SK-N-SH treated with all-trans-retinoic acid at 6 μM for 48 hours (cell line): ENCODE measurements around the gene LRMDA.

Experiments
- ATAC-seq: fragments of 200-7000 bp; cut with Tn5 transposase; 3 replicates; pipeline ENCODE4 v1.9.1; 2020; ENCODE audit warnings: mild to moderate bottlenecking, moderate library complexity
- ARNTL ChIP-seq: fragments of 450-650 bp; formaldehyde crosslinking; IDR thresholded peaks from 2 replicates; pipeline ENCODE4 v1.5.0; 2020; ENCODE audit warnings: low read depth, mild to moderate bottlenecking, moderate library complexity, borderline replicate concordance
- BACH2 ChIP-seq: fragments of 250-450 bp; sonication (Bioruptor Pico); IDR thresholded peaks from 2 replicates; pipeline ENCODE4 v1.9.0; 2021; ENCODE audit warnings: mild to moderate bottlenecking, borderline replicate concordance
- CSDC2 ChIP-seq: fragments of 250-450 bp; sonication (Bioruptor Pico); IDR thresholded peaks from 2 replicates; pipeline ENCODE4 v1.5.0; 2020; ENCODE audit warnings: mild to moderate bottlenecking, moderate library complexity
- ESRRG ChIP-seq: fragments of 250-450 bp; sonication (Bioruptor Pico); IDR thresholded peaks from 2 replicates; pipeline ENCODE4 v1.6.1; 2021; ENCODE audit warnings: mild to moderate bottlenecking
- GLIS3 ChIP-seq: fragments of 250-450 bp; sonication (Bioruptor Pico); IDR thresholded peaks from 2 replicates; pipeline ENCODE4 v1.5.0; 2020; ENCODE audit warnings: mild to moderate bottlenecking, moderate library complexity
- ISL1 ChIP-seq: fragments of 250-450 bp; sonication (Bioruptor Pico); IDR thresholded peaks from 2 replicates; pipeline ENCODE4 v2.1.2; 2022; ENCODE audit warnings: mild to moderate bottlenecking, moderate library complexity
- OSR1 ChIP-seq: fragments of 250-450 bp; sonication (Bioruptor Pico); IDR thresholded peaks from 2 replicates; pipeline ENCODE4 v1.8.0; 2022; ENCODE audit warnings: moderate library complexity, mild to moderate bottlenecking, inconsistent platforms
- PATZ1 ChIP-seq: fragments of 250-450 bp; sonication (Bioruptor Pico); IDR thresholded peaks from 2 replicates; pipeline ENCODE4 v1.8.0; 2020; ENCODE audit warnings: mild to moderate bottlenecking, moderate library complexity, borderline replicate concordance
- POU6F1 ChIP-seq: fragments of 250-450 bp; sonication (Bioruptor Pico); IDR thresholded peaks from 2 replicates; pipeline ENCODE4 v1.8.0; 2021; ENCODE audit warnings: low read depth, mild to moderate bottlenecking, moderate library complexity, borderline replicate concordance
- PPARA ChIP-seq: fragments of 250-450 bp; sonication (Bioruptor Pico); IDR thresholded peaks from 2 replicates; pipeline ENCODE4 v1.5.0; 2020; ENCODE audit warnings: mild to moderate bottlenecking, borderline replicate concordance
- RARB ChIP-seq: fragments of 250-450 bp; sonication (Bioruptor Pico); IDR thresholded peaks from 2 replicates; pipeline ENCODE4 v1.8.0; 2021; ENCODE audit warnings: mild to moderate bottlenecking, moderate library complexity
- SNAI2 ChIP-seq: fragments of 250-450 bp; sonication (Bioruptor Pico); IDR thresholded peaks from 2 replicates; pipeline ENCODE4 v1.5.0; 2020; ENCODE audit warnings: mild to moderate bottlenecking, moderate library complexity
- TCF4 ChIP-seq: fragments of 250-450 bp; sonication (Bioruptor Pico); IDR thresholded peaks from 2 replicates; pipeline ENCODE4 v1.8.0; 2021; ENCODE audit warnings: mild to moderate bottlenecking, moderate library complexity, borderline replicate concordance
- TOX ChIP-seq: fragments of 250-450 bp; sonication (Bioruptor Pico); IDR thresholded peaks from 2 replicates; pipeline ENCODE4 v1.8.0; 2021; ENCODE audit warnings: mild to moderate bottlenecking, moderate library complexity, borderline replicate concordance
- TSHZ2 ChIP-seq: fragments of 250-450 bp; sonication (Bioruptor Pico); IDR thresholded peaks from 2 replicates; pipeline ENCODE4 v1.5.0; 2020; ENCODE audit warnings: mild to moderate bottlenecking, moderate library complexity
- ZC3H10 ChIP-seq: fragments of 250-450 bp; sonication (Bioruptor Pico); IDR thresholded peaks from 2 replicates; pipeline ENCODE4 v1.5.1; 2021; ENCODE audit warnings: mild to moderate bottlenecking, moderate library complexity
- ZFP3 ChIP-seq: fragments of 250-450 bp; sonication (Bioruptor Pico); IDR thresholded peaks from 2 replicates; pipeline ENCODE4 v1.5.0; 2020; ENCODE audit warnings: mild to moderate bottlenecking, moderate library complexity
- ZFP30 ChIP-seq: fragments of 450-650 bp; formaldehyde crosslinking; IDR thresholded peaks from 2 replicates; pipeline ENCODE4 v1.5.0; 2022; ENCODE audit warnings: mild to moderate bottlenecking, moderate library complexity
- ZNF565 ChIP-seq: fragments of 450-650 bp; formaldehyde crosslinking; conservative IDR thresholded peaks from 2 replicates; pipeline ENCODE4 v1.5.0; 2020; ENCODE audit warnings: low read depth, mild to moderate bottlenecking, moderate library complexity
- ZNF70 ChIP-seq: fragments of 450-650 bp; formaldehyde crosslinking; IDR thresholded peaks from 2 replicates; pipeline ENCODE4 v1.5.0; 2020; ENCODE audit warnings: mild to moderate bottlenecking, moderate library complexity
- ZNF8 ChIP-seq: fragments of 450-650 bp; formaldehyde crosslinking; IDR thresholded peaks from 2 replicates; pipeline ENCODE4 v1.5.0; 2020; ENCODE audit warnings: mild to moderate bottlenecking, moderate library complexity
- TF ChIP-seq, protein P1 (sequence below): fragments of 250-450 bp; sonication (Bioruptor Pico); IDR thresholded peaks from 2 replicates; pipeline ENCODE4 v1.5.1; 2021; ENCODE audit warnings: mild to moderate bottlenecking, moderate library complexity
- TF ChIP-seq, protein P2 (sequence below): fragments of 250-450 bp; sonication (Bioruptor Pico); IDR thresholded peaks from 2 replicates; pipeline ENCODE4 v1.5.1; 2020; ENCODE audit warnings: low read depth, mild to moderate bottlenecking, moderate library complexity

LRMDA gene

GRCh38 chr10:76133597-76134255 is 702.3 kb downstream of the LRMDA start:
- ATAC-seq, result peak; percentile 97
- TF ChIP-seq, protein P1, sequence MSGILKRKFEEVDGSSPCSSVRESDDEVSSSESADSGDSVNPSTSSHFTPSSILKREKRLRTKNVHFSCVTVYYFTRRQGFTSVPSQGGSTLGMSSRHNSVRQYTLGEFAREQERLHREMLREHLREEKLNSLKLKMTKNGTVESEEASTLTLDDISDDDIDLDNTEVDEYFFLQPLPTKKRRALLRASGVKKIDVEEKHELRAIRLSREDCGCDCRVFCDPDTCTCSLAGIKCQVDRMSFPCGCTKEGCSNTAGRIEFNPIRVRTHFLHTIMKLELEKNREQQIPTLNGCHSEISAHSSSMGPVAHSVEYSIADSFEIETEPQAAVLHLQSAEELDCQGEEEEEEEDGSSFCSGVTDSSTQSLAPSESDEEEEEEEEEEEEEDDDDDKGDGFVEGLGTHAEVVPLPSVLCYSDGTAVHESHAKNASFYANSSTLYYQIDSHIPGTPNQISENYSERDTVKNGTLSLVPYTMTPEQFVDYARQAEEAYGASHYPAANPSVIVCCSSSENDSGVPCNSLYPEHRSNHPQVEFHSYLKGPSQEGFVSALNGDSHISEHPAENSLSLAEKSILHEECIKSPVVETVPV, result no peak
- TF ChIP-seq TCF4 (CRISPR knock-in tag), result peak; percentile 54; the same call in 1 of the 2 replicates
- no peak for TF ChIP-seq ZNF70 (CRISPR knock-in tag)
- TF ChIP-seq GLIS3, result no peak
- TF ChIP-seq BACH2, result no peak
- no peak for TF ChIP-seq CSDC2 (CRISPR knock-in tag)
- no peak for TF ChIP-seq SNAI2
- no peak for TF ChIP-seq ZC3H10 (CRISPR knock-in tag)
- no peak for TF ChIP-seq TOX
- no peak for TF ChIP-seq PATZ1 (CRISPR knock-in tag)
- no peak for TF ChIP-seq ESRRG (CRISPR knock-in tag)
- TF ChIP-seq ISL1 (CRISPR knock-in tag), result no peak
- TF ChIP-seq ARNTL (CRISPR knock-in tag), result no peak
- no peak for TF ChIP-seq PPARA (CRISPR knock-in tag)
- peak; percentile 61 for TF ChIP-seq TSHZ2 (CRISPR knock-in tag)
- no peak for TF ChIP-seq ZNF565
- peak; percentile 2; the same call in 1 of the 2 replicates for TF ChIP-seq ZNF8 (CRISPR knock-in tag)
- no peak for TF ChIP-seq ZFP3 (CRISPR knock-in tag)
- no peak for TF ChIP-seq RARB (CRISPR knock-in tag)
- TF ChIP-seq OSR1 (CRISPR knock-in tag), result no peak
- no peak for TF ChIP-seq POU6F1 (CRISPR knock-in tag)
- TF ChIP-seq, protein P2, sequence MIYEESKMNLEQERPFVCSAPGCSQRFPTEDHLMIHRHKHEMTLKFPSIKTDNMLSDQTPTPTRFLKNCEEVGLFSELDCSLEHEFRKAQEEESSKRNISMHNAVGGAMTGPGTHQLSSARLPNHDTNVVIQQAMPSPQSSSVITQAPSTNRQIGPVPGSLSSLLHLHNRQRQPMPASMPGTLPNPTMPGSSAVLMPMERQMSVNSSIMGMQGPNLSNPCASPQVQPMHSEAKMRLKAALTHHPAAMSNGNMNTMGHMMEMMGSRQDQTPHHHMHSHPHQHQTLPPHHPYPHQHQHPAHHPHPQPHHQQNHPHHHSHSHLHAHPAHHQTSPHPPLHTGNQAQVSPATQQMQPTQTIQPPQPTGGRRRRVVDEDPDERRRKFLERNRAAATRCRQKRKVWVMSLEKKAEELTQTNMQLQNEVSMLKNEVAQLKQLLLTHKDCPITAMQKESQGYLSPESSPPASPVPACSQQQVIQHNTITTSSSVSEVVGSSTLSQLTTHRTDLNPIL (CRISPR knock-in tag), result no peak
- TF ChIP-seq ZFP30, result no peak

DNA sequence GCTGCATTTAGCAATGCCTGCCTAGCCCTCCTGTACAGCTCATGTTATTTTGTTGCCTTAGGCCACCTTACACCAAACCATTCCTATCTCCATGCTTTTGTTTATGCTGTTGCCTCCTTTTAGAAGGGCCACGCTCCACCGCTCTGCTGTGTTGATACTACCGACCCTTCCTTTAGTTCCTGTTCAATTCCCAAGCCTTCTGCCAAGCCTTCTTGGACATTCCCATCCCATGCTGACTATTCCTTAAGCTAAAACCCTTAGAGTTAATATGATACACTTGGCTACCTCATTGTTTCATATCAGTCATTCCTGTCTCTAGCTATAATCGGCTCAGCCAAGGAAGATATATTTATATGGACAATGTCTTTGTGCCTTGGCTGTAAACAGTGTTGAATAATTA is 705.5 kb downstream of the LRMDA start:
- TF ChIP-seq ISL1 (CRISPR knock-in tag) (no peak), ZNF8 (CRISPR knock-in tag) (no peak), CSDC2 (CRISPR knock-in tag) (no peak), PPARA (CRISPR knock-in tag) (no peak), POU6F1 (CRISPR knock-in tag) (no peak), ZNF70 (CRISPR knock-in tag) (no peak), TCF4 (CRISPR knock-in tag) (no peak)
- TF ChIP-seq, protein P2 (CRISPR knock-in tag), result no peak
- ATAC-seq, result no peak
